H9 (cell line): ENCODE data around the gene MACC1. TPM values are rescaled to one million over a fixed set of nuclear protein-coding genes. Genes with fewer than 3 reads are reported as not detected.

Experiments
- DNase-seq: peaks from one replicate; pipeline ENCODE4 v3.0.0-alpha.2; 2017
- H2AFZ ChIP-seq: one replicate; pipeline ENCODE4 v1.6.1; 2013; ENCODE audit warnings: mild to moderate bottlenecking, low read length, control low read depth, moderate library complexity
- H2AK5ac ChIP-seq: 2 replicates; pipeline ENCODE4 v1.6.1; 2013; ENCODE audit warnings: low read length, control low read depth, mixed read lengths; ENCODE audit not compliant: insufficient read length
- H2BK120ac ChIP-seq: one replicate; pipeline ENCODE4 v1.6.1; 2013; ENCODE audit warnings: low read depth, mild to moderate bottlenecking, low read length, control low read depth, inconsistent platforms; ENCODE audit not compliant: poor library complexity, severe bottlenecking
- H2BK12ac ChIP-seq: 2 replicates; pipeline ENCODE4 v1.6.1; 2013; ENCODE audit warnings: low read length, control low read depth, mixed read lengths, low read depth; ENCODE audit not compliant: insufficient read length
- H2BK15ac ChIP-seq: 2 replicates; pipeline ENCODE4 v1.6.1; 2013; ENCODE audit warnings: low read depth, low read length, control low read depth
- H2BK20ac ChIP-seq: one replicate; pipeline ENCODE4 v1.6.1; 2013; ENCODE audit warnings: low read depth, mild to moderate bottlenecking, low read length, control low read depth, inconsistent platforms; ENCODE audit not compliant: poor library complexity, severe bottlenecking
- H2BK5ac ChIP-seq: 2 replicates; pipeline ENCODE4 v1.6.1; 2013; ENCODE audit warnings: low read length, control low read depth, mixed read lengths; ENCODE audit not compliant: insufficient read length
- H3K14ac ChIP-seq: 2 replicates; pipeline ENCODE4 v1.6.1; 2013; ENCODE audit warnings: low read length, control low read depth; ENCODE audit not compliant: insufficient read depth
- H3K18ac ChIP-seq: 2 replicates; pipeline ENCODE4 v1.6.1; 2013; ENCODE audit warnings: low read depth, mild to moderate bottlenecking, mixed read lengths, low read length, control low read depth; ENCODE audit not compliant: insufficient read length
- H3K23ac ChIP-seq: 2 replicates; pipeline ENCODE4 v1.6.1; 2013; ENCODE audit warnings: low read length, control low read depth, mixed read lengths, low read depth; ENCODE audit not compliant: insufficient read length
- H3K23me2 ChIP-seq: 2 replicates; pipeline ENCODE4 v1.6.1; 2013; ENCODE audit warnings: low read depth, mild to moderate bottlenecking, mixed read lengths, low read length, control low read depth; ENCODE audit not compliant: insufficient read length, poor library complexity, severe bottlenecking
- H3K27ac ChIP-seq: 2 replicates; pipeline ENCODE4 v1.5.1; 2013; ENCODE audit warnings: low read length, control low read depth, mixed read lengths, low read depth; ENCODE audit not compliant: insufficient read length
- H3K27me3 ChIP-seq: 2 replicates; pipeline ENCODE4 v1.6.1; 2013; ENCODE audit warnings: low read length, control low read depth, inconsistent platforms; ENCODE audit not compliant: insufficient read depth
- H3K4ac ChIP-seq: 2 replicates; pipeline ENCODE4 v1.6.1; 2013; ENCODE audit warnings: low read depth, mild to moderate bottlenecking, control low read depth, inconsistent platforms, low read length, moderate library complexity
- H3K4me1 ChIP-seq: 2 replicates; pipeline ENCODE4 v1.6.1; 2013; ENCODE audit warnings: low read length, control low read depth, inconsistent platforms; ENCODE audit not compliant: insufficient read depth
- H3K4me2 ChIP-seq: 2 replicates; pipeline ENCODE4 v1.6.1; 2013; ENCODE audit warnings: low read length, control low read depth, mixed read lengths; ENCODE audit not compliant: insufficient read length, insufficient read depth
- H3K56ac ChIP-seq: 2 replicates; pipeline ENCODE4 v1.6.1; 2013; ENCODE audit warnings: low read depth, mild to moderate bottlenecking, mixed read lengths, low read length, control low read depth; ENCODE audit not compliant: insufficient read length
- H3K79me1 ChIP-seq: 2 replicates; pipeline ENCODE4 v1.6.1; 2013; ENCODE audit warnings: low read depth, mild to moderate bottlenecking, moderate library complexity, low read length, control low read depth, inconsistent platforms; ENCODE audit not compliant: insufficient read depth, poor library complexity, severe bottlenecking
- H3K79me2 ChIP-seq: 2 replicates; pipeline ENCODE4 v1.6.1; 2013; ENCODE audit warnings: low read length, control low read depth, inconsistent platforms; ENCODE audit not compliant: insufficient read depth
- H3K9ac ChIP-seq: 2 replicates; pipeline ENCODE4 v1.6.1; 2013; ENCODE audit warnings: low read length, control low read depth, mixed read lengths; ENCODE audit not compliant: insufficient read length; ENCODE audit errors: extremely low read depth
- H3K9me3 ChIP-seq: one replicate; pipeline ENCODE4 v1.6.1; 2013; ENCODE audit warnings: low read depth, low read length, inconsistent platforms; ENCODE audit not compliant: control insufficient read depth
- H3T11ph ChIP-seq: one replicate; pipeline ENCODE4 v1.6.1; 2013; ENCODE audit warnings: mild to moderate bottlenecking, low read length, control low read depth, inconsistent platforms
- H4K20me1 ChIP-seq: one replicate; pipeline ENCODE4 v1.6.1; 2013; ENCODE audit not compliant: control insufficient read depth, insufficient read length, insufficient read depth
- H4K5ac ChIP-seq: 2 replicates; pipeline ENCODE4 v1.6.1; 2013; ENCODE audit warnings: low read depth, mild to moderate bottlenecking, mixed read lengths, low read length, control low read depth; ENCODE audit not compliant: insufficient read length
- H4K8ac ChIP-seq: replicated peaks from 2 replicates; pipeline ENCODE4 v1.6.1; 2013; ENCODE audit warnings: low read length, control low read depth, mixed read lengths, low read depth; ENCODE audit not compliant: insufficient read length
- H4K91ac ChIP-seq: 2 replicates; pipeline ENCODE4 v1.6.1; 2013; ENCODE audit warnings: low read depth, mild to moderate bottlenecking, moderate library complexity, mixed read lengths, low read length, control low read depth; ENCODE audit not compliant: insufficient read length
- H3K27ac Mint-ChIP-seq, 3 experiments: 2 replicates in 2 of 3; 3 replicates in 1 of 3; pipeline ENCODE4 v1.8.0; 2020 to 2021; ENCODE audit warnings: mixed read lengths in 3 of 3, mild to moderate bottlenecking in 1 of 3, moderate library complexity in 1 of 3
- H3K27me3 Mint-ChIP-seq: 2 replicates; pipeline ENCODE4 v1.8.0; 2021; ENCODE audit warnings: low read depth, mild to moderate bottlenecking, moderate library complexity, mixed read lengths
- H3K36me3 Mint-ChIP-seq, 3 experiments: 2 replicates in 2 of 3; 3 replicates in 1 of 3; pipeline ENCODE4 v1.8.0; 2020 to 2021; ENCODE audit warnings: low read depth in 3 of 3, mixed read lengths in 3 of 3; ENCODE audit not compliant: insufficient read depth in 1 of 3
- H3K4me1 Mint-ChIP-seq, 2 experiments: 2 replicates each; pipeline ENCODE4 v1.8.0; 2020; ENCODE audit warnings: mixed read lengths in 2 of 2
- H3K4me3 Mint-ChIP-seq, 2 experiments: 2 replicates in 1 of 2; 3 replicates in 1 of 2; pipeline ENCODE4 v1.8.0; 2020 to 2021; ENCODE audit warnings: mild to moderate bottlenecking in 2 of 2, mixed read lengths in 2 of 2, moderate library complexity in 1 of 2
- H3K9me3 Mint-ChIP-seq, 2 experiments: 2 replicates in 1 of 2; 3 replicates in 1 of 2; pipeline ENCODE4 v1.8.0; 2020; ENCODE audit warnings: mild to moderate bottlenecking in 2 of 2, mixed read lengths in 2 of 2, moderate library complexity in 1 of 2
- CTCF ChIP-seq: fragments of 200-600 bp; sonication (generic); conservative IDR thresholded peaks from 3 replicates; pipeline ENCODE4 v1.8.0; 2021; ENCODE audit warnings: antibody characterized with exemption, mild to moderate bottlenecking
- WGBS: extraction: QIAGEN DNeasy Blood & Tissue Kit; methylation state at CpG from one replicate; pipeline ENCODE4 v1.1.7; 2013; ENCODE audit warnings: missing lambda C conversion rate, low lambda C conversion rate, mixed read lengths; ENCODE audit not compliant: insufficient read length; ENCODE audit errors: extremely low coverage; 5-methylcytosine and 5-hydroxymethylcytosine counted together
- total RNA-seq: library from RNA; stranded (reverse); gene quantifications from 2 replicates; pipeline ENCODE4 v1.2.1, GENCODE V29; 2021

Gene MACC1
- total RNA-seq, 1 experiment from 2014 or later = 11.0 TPM

- Histone ChIP-seq H3K9ac (no peak overlapping the region), H2BK15ac (no peak overlapping the region), H3K79me2 (no peaks in the 10 kb centered on the region), H3K4me2 (no peak overlapping the region), H4K5ac (no peak overlapping the region), H2BK5ac (no peak overlapping the region), H2BK12ac (no peak overlapping the region), H3K79me1 (no peaks in the 10 kb centered on the region), H3K56ac (no peak overlapping the region), H3K18ac (no peak overlapping the region), H3K23me2 (no peaks in the 10 kb centered on the region), H4K8ac (no peak overlapping the region), H3K9me3 (no peaks in the 10 kb centered on the region), H3K23ac (no peak overlapping the region), H3K4me1 (no peaks in the 10 kb centered on the region), H3T11ph (no peak overlapping the region), H2BK20ac (no peak overlapping the region), H3K14ac (no peak overlapping the region), H4K20me1 (no peaks in the 10 kb centered on the region), H2AFZ (no peak overlapping the region), H4K91ac (no peak overlapping the region), H3K4ac (no peak overlapping the region), H2AK5ac (no peak overlapping the region), H3K27ac (no peak overlapping the region), H3K27me3 (no peaks in the 10 kb centered on the region), H2BK120ac (no peak overlapping the region)
- no peaks in the 10 kb centered on the region for H3K4me1 Mint-ChIP-seq
- no peak for DNase-seq
- TF ChIP-seq CTCF = no peak
- no peak overlapping the region for H3K27ac Mint-ChIP-seq
- H3K27me3 Mint-ChIP-seq = no peaks in the 10 kb centered on the region
- H3K9me3 Mint-ChIP-seq = no peaks in the 10 kb centered on the region
- peaks cover 0 to 15% (median 10%) of the 10 kb centered on the region in 3 experiments; a peak in 6 of 7 replicates for H3K36me3 Mint-ChIP-seq
- H3K4me3 Mint-ChIP-seq = no peak overlapping the region
- no CpG with 5 or more reads among the region's 3 CpGs for WGBS
These were observed 70.7 kb downstream of the MACC1 start for GRCh38 chr7:20146451-20146850.
